ENCODE measurements around the gene FAM124A.
"Not testable (repeated sequence)": the region's sequence is repeated elsewhere in the genome, so short reads cannot be mapped to it uniquely, and the experiment has no call there.

FAM124A gene

DNA sequence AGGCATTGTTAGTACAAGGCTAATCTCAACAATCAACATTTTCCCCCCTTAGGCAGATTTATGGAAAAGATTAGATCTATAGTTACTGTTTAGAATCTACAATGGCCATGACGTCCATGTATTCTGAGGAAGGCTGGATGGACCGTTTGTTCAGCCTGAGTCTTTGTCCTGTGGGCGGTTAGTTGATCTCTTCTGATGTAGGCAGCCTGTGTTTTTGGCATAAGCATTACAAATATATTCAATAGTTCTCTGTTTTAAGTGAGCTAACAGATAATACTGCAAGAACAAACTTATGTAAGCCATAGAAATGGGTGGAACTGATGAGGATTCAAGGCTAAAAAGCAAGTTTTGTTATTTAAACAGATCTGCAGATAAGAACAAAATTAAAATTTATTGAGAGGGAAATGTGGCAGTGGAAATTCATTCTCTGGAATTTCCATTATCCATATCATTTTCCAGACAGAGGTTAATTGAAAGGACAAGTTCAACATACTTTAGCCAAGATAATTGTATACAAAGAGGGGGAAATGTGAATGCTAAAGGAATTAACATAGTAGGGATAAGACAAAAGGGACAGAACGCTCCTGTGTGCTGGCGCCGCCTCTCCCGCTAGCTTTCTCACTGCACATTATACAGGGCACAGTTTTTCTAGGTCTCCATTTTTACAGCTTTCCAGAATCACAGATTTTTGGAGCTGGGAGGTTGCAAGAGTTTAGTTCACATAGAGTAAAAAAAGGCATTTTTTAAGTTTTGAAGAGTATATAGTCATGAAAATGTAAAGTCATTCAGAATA, 48.6 kb downstream of the FAM124A start:
- no peak for DNase-seq (ENCODE audit: low spot score)

DNA sequence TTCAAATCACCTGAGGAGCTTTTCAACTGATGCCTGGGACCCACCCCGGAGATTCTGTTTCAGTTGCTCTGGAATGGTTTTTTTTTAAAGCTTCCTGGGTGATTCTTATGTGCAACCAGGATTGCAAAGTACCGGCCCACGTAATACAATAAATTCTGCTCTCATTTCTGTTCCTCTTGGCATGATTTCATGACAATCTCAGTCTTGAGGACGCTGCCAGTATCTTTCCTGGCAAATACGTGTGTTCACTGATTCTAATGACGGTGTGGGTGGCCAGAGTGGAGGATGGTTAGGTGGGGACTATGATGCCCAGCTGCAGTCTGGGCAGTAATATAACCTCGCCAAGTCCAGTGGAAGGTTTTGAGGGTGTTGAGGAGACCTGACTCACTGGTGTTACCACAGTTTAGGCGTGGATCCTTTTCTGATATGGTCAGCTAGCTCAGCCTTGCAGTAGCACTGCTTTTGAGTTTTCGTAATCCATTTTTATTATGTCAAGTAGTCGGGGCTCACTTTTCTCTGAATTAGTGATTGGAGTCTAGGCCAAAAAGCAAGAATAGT, 49.4 kb downstream of the FAM124A start:
- DNase-seq (ENCODE audit: low spot score) = no peak

DNA sequence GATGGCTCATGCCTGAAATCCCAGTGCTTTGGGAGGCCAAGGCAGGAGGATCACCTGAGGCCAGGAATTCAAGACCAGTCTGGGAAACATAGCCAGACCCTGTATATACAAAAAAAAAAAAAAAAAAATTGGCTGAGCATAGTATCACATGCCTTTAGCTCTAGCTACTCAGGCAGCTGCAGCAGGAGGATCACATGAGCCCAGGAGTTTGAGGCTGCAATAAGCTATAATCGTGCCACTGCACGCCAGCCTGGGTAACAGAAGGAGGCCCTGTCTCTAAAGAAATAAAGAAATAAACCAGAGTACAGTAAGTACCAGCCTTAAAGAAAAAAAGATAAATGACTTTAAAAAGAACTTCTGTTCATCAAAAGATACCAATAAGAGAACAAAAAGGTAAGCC, 52.9 kb downstream of the FAM124A start:
- DNase-seq (ENCODE audit: low spot score) = no peak

DNA sequence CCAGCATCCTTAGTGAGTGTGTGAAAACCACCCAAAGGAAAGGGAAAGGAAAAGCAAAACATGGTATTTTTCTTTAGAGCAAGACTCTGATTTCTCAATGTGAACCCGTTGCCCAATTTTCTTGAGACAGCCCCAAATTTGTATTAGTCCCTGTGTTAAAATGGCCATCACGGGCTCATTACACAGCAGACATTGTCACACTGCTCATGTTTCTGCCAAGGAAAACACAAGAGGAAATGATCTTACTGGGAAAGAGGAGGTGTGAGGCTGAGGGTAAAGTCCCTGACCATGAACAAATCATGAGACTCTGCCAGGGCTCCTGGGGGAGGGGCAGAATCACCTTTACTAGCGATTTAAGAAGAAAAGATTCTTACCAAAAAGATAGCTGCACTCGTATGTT, 54.4 kb downstream of the FAM124A start:
- DNase-seq (ENCODE audit: low spot score) = no peak

DNA sequence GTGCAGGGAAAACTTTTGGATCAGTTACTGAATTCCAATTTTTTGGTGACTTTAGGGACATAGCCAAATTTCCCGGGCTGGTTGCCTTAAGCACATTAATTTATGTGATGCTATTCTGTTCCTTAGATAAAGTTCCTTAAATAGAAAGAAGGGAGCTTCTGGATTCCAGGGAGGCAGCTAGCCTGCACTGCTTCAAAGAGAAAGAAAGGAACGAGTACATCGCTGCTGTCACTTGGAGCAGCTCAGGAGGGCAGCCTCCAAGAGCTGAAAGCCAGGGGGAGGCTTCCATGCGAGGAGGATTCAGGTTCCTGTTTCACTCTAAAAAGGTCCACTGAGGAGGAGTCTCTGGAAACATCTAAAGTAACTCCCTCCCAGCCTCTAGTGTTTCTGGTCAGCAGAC, 55.7 kb downstream of the FAM124A start:
- no peak for DNase-seq (ENCODE audit: low spot score)

DNA sequence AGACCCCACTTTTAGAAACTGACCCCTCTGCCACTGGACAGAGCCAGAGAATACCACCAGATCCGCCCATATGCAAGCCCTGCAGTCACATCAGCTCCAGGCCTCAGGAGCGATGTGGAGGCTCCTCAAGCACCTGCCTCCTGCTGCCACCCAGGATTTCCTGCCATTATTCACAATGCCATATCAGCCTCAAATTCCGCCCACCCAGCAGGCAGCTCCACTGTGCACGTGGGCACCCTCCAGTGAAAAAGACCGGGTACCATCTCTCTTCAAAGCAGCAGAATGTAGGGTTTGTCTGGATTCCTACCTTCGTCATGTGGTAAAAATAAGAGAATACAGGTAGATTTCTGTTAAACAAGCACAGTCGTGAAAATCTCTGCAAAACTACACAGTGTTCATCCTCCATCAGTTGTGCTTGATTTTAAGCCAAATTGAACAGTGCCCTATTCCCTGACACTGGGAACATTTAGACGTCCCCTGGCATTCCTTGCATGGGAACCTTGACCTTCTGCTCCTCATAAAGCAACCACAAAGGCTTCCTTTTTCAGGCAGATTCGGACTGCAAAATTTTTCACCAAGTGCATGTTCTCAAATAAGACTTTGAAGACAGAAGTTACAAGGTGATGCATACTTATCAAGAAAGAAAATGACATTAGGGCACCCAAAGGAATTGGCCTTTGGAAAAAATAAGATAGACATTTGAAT, 56.4 kb downstream of the FAM124A start:
- peak; percentile 26 for DNase-seq (ENCODE audit: low spot score)

DNA sequence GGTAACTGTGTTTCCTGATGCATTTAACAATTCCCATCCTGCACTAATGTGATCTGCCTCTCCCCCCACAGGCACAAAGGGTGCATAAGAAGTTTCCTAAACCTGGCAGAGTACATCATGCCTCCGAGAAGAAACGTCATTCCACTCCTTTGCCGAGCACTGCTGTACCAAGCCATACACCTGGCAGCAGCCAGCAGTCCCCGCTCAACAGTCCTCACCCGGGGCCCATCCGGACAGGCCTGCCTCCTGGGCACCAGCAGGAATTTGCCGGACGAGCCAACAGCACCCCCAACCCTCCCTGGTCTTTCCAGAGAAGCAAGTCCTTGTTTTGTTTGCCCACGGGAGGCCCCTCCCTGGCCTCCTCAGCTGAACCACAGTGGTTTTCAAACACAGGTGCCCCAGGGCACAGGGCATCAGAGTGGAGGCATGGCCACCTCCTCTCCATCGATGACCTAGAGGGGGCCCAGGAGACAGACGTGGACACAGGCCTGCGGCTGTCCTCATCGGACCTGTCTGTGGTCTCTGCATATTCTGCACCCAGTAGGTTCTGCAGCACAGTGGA, 58.3 kb downstream of the FAM124A start:
- no peak for DNase-seq (ENCODE audit: low spot score)

DNA sequence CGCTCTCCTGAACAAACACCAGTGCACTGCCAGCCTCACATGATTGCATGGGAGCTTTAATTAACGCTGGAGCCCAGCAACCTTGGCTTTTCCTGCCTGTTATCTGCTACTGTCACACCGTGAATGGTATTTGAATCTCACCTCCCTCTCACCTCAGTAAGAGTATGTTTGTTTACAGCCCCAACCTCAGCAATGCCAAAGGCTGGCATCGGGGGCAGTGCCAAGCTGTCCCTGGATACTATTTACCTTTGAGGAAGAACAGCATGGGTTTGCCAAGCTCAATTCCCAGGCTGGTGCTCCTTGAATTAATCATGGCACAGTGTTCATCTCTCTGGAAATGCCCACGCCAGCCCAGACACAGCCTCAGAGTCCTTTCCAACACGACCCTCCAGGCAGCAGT, 60.1 kb downstream of the FAM124A start:
- DNase-seq (ENCODE audit: low spot score) = no peak

DNA sequence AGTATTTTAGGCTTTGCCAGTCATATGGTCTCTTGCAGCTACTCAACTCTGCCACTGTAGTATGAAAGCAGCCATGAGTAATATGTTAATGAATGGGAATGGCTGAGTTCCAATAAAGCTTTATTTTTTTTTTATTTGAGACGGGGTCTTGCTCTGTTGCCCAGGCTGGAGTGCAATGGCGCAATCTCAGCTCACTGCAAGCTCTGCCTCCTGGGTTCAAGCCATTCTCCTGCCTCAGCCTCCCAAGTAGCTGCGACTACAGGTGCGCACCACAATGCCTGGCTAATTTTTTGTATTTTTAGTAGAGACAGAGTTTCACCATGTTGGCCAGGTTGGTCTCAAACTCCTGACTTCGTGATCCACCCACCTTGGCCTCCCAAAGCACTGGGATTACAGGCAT, 60.7 kb downstream of the FAM124A start:
- DNase-seq (ENCODE audit: low spot score) = not testable (repeated sequence)

DNA sequence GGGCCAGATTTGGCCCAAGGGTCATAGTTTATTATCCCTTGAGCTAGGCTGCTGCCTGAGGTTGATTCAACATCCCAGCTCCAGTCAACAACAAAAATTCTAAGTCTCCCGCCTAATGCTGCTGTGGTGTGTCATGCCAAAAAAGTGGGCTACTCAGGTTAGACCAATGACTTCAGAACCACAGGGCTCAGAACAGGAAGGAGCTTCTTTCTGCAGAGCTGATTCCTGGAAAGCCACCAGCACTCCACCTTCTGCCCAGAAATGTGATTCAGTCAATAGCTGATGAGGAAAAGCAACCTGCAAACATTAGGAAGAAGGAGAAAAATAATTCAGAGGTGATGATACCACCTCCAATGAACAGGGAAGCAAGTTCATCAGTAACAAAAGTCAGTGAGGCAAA, 61.2 kb downstream of the FAM124A start:
- DNase-seq (ENCODE audit: low spot score) = no peak

DNA sequence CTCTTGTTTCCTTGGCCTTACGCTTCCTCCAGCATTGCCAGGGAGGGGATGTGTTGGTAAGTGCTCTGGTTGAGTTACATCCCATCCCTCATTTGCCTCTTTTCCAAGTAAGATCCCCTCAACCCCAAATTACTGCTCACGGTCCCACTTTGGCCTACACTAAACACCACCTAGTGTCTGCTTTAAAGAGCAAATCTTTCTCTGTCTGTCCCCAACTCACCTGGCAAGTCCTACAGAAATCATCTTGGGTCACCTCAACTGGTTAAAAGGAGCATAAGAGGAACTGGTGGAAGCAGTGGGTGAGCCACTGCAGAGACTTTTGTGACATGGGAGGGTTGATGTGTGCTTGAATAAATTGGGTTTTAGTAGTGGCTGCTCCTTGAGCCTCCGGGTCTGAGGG, 62.1 kb downstream of the FAM124A start:
- no peak for DNase-seq (ENCODE audit: low spot score)

DNA sequence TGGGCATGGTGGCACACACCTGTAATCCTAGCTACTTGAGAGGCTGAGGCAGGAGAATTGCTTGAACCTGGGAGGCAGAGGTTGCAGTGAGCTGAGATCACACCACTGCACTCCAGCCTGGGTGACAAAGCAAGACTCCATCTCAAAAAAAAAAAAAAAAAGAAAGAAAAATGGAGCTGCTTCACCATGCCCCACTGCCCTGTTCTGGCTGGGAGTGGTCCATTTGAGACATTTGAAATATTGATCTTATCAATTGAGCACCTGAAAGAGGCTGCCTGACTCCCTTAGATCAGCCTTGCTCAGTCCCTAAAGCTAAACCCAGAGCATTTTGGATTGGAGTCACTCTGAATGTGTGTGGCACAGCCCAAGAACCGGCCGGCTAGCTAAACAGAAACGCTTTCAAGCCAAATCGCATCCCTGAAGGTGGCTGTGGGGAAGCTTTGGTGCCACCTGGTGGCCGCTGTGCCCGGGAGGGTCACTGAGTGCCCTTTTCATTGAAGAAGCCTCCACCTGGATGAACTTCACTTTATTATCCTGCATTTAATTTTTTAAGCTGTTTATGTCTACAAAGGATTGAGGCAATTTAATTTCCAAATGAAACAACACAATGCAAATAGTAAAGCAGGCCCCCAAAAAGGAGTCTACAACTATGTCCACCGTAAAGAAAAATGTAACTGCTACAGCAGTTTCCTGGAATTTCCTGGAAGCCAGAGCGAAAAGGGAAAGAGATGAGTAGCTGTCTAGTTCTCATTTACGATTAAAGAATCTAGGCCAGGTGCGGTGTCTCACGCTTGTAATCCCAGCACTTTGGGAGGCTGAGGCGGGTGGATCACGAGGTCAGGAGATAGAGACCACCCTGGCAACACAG, 64.2 kb downstream of the FAM124A start:
- peak; percentile 70 for DNase-seq (ENCODE audit: low spot score)

DNA sequence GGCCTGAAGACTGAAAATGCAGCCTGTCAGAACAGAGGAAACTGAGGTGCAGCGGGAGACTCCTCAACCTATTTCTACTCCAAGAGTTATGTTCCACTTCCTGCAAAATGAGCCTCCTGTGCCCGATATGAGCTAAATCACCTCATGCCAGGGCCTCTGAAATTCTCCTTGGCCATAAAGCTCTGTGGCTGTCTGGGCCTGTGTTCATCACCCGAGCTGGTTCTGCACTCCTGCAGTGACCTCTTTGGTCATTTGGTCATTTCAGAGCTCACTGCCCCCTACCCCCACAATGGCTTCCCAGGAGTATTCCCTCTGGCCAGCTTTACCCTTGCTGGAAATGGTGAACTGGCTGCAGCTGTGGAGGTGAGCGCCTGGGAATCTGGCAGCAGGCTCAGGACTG, 65.6 kb downstream of the FAM124A start:
- no peak for DNase-seq (ENCODE audit: low spot score)

DNA sequence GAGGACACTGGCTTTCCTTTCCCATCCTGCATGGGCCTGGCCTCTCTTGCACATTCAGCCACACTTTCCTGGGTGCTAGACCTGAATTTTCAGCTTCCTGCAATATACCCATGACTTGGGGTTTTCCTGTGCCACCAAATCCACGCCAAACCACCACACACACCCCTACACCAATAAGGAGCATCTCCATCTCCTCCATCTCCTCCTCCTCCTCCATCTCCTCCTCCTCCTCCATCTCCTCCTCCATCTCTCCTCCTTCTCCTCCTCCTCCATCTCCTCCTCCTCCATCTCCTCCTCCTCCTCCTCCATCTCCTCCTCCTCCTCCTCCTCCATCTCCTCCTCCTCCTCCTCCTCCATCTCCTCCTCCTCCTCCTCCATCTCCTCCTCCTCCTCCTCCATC, 66.1 kb downstream of the FAM124A start:
- DNase-seq (ENCODE audit: low spot score) = not testable (repeated sequence)

DNA sequence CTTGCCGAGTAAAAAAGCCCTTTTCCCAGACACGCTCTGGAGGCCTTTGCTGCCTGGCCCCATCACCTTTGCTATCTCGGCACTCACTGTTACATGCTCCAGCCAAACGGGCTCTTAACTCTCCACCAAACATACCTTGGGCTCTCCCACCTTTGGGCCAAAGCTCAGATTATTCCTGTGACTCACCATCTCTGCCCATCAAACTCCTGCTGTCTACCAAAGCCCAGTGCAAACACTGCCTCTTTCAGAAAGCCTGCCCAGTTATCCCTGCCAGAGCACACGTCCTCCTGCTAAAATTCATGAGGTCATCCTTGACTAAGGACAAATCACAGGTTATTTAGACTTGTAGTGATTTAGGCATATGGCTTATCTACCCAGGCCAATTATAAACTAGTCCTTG, 69.1 kb downstream of the FAM124A start:
- DNase-seq (ENCODE audit: low spot score) = no peak

DNA sequence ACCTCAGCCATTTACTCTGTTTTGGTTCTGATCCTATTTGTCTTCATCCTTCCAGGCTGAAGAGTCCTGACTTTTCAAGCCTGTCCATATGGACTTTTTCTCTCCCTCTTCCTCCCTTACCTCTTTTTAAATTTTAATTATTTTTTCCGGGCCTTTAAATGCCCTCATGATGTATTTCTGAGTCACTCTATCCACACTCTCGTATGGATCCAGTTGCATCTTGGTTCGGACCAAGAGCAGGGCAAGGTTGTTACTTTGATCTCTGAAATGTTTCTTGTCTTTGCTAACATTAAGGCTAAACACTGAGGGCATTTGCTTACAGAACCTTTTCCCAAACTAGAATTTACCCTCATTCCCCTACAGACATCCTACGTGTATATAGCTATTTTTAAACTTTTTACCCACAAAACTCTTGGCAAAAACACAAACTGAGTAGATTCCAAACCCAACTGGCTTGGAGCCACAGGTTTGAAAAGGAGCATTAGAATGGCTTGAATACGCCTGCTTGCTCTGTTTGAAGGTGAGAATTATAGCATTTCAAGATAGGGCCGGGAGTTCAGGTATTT, 69.9 kb downstream of the FAM124A start:
- no peak for DNase-seq (ENCODE audit: low spot score)

DNA sequence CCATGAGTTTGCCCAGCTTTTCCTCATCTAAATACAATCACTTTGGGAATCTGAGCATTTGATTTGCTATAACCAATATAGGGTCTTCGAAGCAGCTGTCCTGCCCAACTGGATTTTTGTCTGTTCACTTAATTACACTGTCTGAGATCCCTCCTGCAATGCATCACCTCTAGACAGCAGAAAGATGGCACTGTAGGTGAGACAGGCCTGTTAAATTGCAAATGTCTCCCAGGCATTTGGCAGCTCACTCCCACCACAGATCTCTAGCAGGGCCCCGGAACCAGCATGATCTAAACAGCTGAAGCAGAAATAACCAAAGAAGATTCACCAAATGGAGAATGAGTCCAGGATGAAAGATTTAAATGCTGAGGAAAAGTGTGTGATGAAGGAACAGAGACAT, 75.4 kb downstream of the FAM124A start:
- DNase-seq (ENCODE audit: low spot score) = no peak

DNA sequence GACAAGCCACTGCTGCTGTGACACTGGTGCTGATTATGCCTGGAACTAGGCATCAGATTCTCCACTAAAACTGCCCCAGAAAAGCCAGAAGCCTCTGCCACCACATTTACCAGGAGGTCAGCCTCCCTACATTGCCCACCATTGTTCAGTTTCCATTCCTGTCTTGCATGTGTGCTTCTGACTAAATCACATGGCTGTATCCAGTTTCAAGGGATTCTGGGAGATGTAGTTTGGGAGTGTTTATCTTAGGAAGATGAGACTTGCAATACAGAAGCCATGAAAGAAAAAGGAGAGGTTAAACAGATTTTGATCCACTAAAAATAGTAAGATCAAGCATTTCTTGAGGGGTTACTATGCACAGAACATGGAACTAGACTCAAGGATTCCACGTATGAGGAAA, 76.6 kb downstream of the FAM124A start:
- DNase-seq (ENCODE audit: low spot score) = no peak

DNA sequence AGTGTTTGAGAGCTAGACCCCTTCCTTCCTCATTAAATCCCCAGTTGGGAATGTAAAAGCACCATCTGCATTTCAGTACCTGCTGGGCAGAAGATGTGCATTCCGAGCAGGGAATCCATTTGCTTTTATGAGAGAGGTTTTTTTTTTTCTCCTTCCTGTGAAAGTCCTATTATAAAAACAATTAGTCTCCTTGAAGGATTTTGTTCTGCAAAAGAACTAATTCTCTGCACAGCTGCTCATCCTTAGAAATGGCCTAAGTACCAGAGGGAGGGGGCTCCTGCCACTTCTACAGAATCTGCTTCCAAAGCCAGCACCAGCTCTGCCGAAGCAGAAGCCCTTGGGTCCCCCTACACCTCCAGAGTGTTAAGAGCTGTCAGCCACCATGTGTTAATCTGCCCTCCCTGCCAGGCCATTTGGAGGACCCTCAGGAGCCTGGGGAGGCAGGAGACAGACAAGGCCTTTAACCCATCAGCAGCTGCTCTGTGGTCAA, 80.9 kb downstream of the FAM124A start:
- no peak for DNase-seq (ENCODE audit: low spot score)

DNA sequence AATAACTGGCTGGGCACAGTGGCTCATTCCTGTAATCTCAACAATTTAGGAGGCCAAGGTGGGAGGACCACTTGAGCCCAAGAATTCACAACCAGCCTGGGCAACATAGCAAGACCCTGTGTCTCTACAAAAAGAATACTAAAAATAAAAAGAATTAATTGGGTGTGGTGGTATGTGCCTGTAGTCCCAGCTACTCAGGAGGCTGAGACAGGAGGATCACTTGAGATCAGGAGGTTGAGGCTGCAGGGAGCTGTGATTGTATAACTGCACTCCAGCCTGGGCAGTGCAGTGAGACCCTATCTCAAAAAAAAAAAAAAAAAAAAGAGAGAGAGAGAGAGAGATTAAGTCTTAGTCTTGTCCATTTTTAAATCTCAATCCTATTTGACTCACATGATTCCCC, 81.7 kb downstream of the FAM124A start:
- DNase-seq (ENCODE audit: low spot score) = no peak

DNA sequence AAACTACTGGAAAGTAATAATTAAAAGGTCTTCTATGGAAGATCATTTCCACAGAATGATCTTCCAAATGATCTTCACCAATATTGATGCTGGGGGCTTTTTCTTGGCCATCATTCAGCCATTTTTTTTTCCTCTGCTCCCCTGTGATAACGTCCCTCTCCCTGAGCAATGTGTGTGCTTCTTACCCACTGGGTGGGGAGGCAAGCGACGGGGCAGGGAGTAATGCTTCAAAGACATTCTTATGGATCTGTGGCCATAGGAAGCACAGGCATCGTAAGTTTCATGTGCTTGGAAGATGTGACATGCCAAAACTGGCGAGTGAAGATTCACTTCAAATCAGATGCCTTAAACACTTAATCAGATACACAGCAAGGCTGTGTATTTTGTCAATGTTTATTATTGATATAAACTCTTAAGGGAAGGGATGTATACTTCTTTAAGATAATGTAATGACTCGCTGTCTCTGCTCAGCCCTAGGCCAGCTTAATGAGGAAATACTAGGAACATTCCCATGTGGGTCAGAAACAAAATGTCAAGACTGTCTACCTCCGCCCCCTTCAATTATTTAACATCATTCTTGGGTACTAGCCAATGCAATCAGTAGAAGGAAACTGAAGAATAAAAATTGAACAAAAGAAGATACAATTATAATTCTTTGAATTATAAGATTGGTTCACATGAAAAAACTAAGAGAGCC, 83.2 kb downstream of the FAM124A start:
- no peak for DNase-seq (ENCODE audit: low spot score)
